ENCODE data around the gene NUCKS1.
A peak's percentile ranks its signal among the peaks of the same experiment; 100 is the strongest.

The NUCKS1 gene, protein sequence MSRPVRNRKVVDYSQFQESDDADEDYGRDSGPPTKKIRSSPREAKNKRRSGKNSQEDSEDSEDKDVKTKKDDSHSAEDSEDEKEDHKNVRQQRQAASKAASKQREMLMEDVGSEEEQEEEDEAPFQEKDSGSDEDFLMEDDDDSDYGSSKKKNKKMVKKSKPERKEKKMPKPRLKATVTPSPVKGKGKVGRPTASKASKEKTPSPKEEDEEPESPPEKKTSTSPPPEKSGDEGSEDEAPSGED

GRCh38 chr1:205750138-205751035, at the start of gene NUCKS1:
Gene NUCKS1, minus strand, starts transcription at chr1:205750182. Its CDS starts 209 bp downstream, at chr1:205749973.
- peak; percentile 99 for DNase-seq

DNA sequence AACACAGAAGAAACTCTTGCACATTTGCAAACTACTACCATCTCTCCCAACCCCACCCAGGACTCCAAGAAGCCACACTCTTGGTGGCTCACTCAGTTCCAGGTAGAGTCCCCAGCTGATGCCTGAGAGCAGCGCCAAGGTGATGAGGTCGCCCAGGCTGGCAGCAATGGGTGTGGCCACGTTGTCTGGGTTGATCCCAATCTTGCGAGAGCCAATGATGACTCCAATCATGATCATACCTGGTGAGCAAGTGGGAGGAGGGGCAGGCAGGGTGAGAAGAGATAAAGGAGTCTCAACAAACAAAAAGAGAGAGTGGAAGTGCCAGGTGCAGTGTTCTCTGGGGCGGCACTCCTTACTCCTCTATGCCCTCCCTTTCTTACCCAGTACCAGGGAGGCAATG, 48.6 kb upstream of the NUCKS1 start:
- no peak for DNase-seq

GRCh38 chr1:205797168-205797567, 47.2 kb upstream of the NUCKS1 start:
- no peak for DNase-seq

GRCh38 chr1:205794011-205794730, 44.2 kb upstream of the NUCKS1 start:
- DNase-seq: no peak

DNA sequence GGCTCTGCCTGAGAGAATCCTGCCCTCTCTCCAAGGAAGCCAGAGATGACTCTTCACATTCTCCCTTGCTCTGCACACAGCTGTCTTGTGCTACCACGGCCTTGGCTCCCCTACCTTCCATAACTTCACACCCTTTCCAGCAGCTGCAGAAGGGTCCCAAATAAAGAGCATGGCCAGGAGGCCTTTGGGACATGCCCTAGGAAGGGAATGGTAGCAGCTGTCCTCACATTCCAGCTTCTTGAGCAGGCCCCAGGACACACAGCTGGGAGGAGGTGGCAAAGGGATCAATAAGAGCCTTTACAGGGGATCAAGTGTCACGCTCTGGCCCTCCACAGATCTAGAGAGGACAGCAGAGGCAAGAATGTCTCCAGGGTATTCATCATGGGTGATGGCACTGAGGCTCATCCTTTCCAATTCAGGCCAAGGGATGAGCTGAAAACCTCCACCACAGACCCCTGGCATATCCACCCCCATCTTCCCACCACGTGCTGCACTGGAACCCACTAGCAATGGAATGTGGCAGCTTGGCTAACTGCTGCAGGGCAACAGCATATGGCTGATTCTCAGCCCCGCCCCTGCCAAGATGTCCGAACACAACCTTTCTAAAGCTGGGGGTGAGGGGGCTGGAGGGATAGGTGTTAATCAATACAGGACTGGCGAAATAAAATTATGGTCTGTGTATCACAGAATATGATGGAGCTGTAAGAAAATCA, 43.1 kb upstream of the NUCKS1 start:
- DNase-seq: no peak

- DNase-seq: no peak
Measured at GRCh38 chr1:205792481-205792881, 42.5 kb upstream of the NUCKS1 start.

- DNase-seq: peak; percentile 51
Measured at GRCh38 chr1:205791568-205792180, 41.7 kb upstream of the NUCKS1 start.

DNA sequence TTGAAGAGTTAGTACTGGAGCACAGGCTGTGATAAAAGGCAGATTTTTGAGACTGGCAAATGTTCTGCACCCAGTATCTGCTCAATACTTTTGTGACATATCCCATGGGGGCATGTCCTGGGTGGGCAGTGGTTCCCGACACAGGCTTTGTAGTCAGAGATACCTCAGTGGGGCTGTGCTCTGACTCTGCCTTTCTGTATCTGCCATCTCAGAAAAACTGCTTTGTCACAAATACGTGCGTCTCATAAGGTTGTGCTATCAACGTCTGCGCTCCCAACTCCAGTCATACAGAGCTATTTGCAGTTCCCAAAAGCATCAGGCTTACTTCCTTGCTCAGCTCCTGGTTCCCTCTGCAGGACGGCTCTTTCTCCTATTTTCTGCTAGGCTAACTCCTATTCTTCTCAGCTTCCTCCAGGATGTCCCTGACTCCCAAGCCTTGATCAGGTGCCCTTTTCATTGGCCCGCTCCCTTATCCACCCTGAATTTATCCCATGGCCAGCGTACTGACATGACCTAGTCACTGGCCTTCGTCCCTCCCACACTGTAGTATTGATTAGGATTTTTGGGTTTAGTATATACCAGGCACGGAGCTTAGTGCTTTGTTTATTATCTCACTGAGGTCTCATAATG, 37.4 kb upstream of the NUCKS1 start:
- DNase-seq: no peak

DNA sequence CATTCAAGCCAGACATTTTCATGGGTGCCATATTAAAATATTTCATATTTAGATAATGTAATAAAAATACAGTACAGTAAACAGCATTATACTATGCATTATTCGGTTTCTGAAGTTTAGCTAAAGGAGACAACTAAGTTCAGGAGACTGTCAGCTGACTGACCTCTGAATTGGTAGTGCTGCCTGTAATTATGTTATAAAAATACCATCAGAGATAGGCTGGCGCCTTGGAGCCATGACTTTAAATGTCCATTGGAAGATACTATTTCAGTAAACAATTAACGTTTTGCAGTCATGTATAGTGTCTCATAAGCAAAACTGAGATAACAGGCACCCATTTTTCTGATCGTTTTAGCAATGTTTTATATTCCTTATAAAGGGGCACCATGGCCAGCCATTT, 36.6 kb upstream of the NUCKS1 start:
- DNase-seq: no peak

DNA sequence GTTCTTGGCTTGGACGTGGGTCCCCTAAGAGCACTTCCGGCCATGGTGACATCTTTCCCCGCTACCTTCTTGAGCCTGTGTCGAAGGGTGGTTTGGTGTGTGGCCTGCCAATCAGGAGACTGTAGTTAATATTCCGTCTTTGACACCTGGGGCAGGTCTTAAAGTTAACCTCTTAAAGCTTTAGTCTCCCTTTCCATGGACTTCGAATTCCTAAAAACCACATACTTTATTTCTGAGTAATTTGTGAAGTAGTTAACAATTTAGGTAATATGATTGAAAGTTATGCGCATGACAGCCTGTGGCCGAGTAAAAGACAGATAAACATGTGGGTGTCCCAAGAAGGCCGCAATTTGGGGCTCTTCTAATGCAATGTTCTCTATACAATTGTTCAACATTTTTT, 35.5 kb upstream of the NUCKS1 start:
- no peak for DNase-seq

- DNase-seq: no peak
Measured at GRCh38 chr1:205783904-205784303, 33.9 kb upstream of the NUCKS1 start.

- no peak for DNase-seq
Measured at GRCh38 chr1:205783433-205783795, 33.4 kb upstream of the NUCKS1 start.

DNA sequence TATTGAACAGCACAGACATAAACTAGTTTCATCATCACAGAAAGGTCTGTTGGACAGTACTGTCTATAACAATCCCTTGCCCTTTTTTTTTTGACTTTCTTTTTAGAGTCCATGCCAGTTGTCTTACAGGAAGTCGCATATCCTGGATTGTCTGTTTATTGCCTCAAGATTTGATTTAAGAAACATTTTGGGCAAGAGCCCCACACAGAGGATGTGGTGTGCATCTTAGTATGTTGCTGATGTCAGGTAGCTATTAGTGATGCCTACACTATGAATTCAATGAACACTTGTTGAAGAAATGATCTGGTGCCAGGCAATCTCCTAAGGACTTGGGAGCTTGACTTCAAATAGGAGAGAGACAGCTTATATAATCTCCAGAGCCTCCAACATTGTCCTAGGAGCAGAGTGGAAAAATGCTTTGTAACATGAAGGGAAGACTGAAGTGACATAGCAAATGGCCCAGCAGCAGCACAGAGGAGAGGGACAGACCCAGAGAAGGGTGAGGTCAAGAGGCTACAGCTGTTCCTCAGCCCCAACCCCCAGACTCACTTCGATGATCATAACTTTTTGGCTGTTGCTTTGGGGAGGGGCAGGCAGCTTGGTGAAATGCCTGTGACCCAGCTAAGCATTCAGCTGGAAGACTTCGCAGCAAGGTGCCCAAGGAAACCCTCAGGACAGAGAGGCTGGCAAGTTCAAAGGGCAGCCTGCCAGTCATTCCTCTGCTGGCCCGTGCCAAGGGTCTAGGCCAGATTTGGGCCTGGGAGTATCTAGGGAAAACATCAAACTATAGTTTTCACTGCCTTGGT, 32.8 kb upstream of the NUCKS1 start:
- no peak for DNase-seq

GRCh38 chr1:205780335-205780734, 30.4 kb upstream of the NUCKS1 start:
- DNase-seq: no peak

GRCh38 chr1:205777994-205778393, 28.0 kb upstream of the NUCKS1 start:
- no peak for DNase-seq

- no peak for DNase-seq
Measured at GRCh38 chr1:205775717-205776056, 25.7 kb upstream of the NUCKS1 start.

DNA sequence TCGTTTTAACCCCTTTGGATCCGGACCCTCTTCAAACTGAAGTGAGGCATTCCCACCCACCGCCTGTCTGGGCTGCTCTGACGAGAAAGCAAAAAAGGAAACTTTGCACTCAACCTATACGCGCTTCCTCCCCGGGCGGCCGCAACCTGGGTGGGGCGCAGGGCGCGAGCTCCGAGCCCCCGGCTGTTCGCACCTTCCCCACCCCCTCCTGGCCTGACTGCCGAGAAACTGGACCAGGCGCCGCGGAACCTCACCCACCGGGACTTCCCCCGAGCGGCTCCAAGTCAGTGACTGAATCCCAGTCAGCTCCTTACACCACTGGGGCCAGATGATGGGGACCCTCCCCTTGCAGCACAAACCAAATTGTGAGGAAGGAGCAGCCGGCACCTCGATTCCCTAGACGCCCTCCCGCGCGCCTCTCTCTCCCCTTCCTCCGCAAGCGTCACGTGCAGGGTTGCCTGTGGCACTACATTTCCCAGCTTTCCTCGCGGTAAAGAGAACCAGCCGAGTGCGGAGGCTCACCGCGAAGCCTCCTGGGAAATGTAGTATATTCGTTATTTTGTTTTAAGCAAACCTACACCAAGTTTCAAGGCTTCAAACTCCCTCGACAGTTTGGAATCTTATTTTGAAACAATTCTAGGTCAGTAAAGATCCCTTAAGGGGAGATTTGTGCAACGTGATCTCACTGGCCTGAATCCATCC, 25.2 kb upstream of the NUCKS1 start, which contains the start of gene RAB29:
Gene RAB29 (minus strand): TSS at position 468 of the 702 bp plus-strand sequence. CDS start 526 bp downstream, outside the sequence.
- peak; percentile 63 for DNase-seq

GRCh38 chr1:205774198-205775014, 24.4 kb upstream of the NUCKS1 start:
- DNase-seq: peak; percentile 46

DNA sequence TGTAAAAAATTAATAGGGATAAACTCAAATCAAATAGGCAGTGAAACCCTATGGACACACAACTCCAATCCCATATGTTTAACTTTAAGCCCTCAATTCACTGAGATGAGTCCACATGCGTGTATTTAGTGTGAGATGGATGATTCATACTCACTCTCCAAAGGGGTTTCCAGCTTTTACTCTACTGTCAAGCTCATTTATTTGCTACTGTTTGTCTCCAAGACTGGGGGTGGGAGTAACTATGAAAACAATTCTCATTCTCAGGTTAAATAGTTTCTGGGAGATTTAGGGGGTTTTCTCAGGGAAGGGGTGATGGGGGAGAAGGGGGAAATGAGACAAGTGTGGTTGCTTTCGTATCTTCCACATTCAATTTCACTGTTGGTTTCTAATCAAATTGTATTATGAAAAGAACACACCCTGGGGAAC, 22.6 kb upstream of the NUCKS1 start:
- DNase-seq: no peak

- no peak for DNase-seq
Measured at GRCh38 chr1:205770618-205771017, 20.6 kb upstream of the NUCKS1 start.
